ENCODE data around the gene PRR13. TPM values are rescaled to one million over a fixed set of nuclear protein-coding genes. Genes with fewer than 3 reads are reported as not detected.
"Not testable (repeated sequence)": the region's sequence is repeated elsewhere in the genome, so short reads cannot be mapped to it uniquely, and the experiment has no call there.

PRR13 gene
- total and polyA plus RNA-seq, 2 donors from 2014 or later, result 226 to 889 TPM

- no peak overlapping the region for H3K4me3 ChIP-seq (ENCODE audit: low read length in 3 of 3)
- H3K36me3 ChIP-seq (ENCODE audit: control insufficient read depth in 2 of 3, insufficient read depth in 3 of 3, low read length in 3 of 3), result no peaks in the 10 kb centered on the region
- H3K27ac ChIP-seq (ENCODE audit: low read depth in 2 of 2, low read length in 2 of 2), result no peak overlapping the region
- H3K27me3 ChIP-seq (ENCODE audit: control insufficient read depth, insufficient read depth, low read length), result no peaks in the 10 kb centered on the region
- H3K9ac ChIP-seq (ENCODE audit: low read length in 3 of 3), result no peak overlapping the region
- no peak for FAIRE-seq
- H3K9me3 ChIP-seq (ENCODE audit: control insufficient read depth in 2 of 3, insufficient read depth in 1 of 3, low read length in 3 of 3), result no peaks in the 10 kb centered on the region
- intact Hi-C loops (cut with DNase I), result no loop called here
- no peaks in the 10 kb centered on the region for H3K4me1 ChIP-seq (ENCODE audit: control insufficient read depth in 2 of 3, insufficient read depth in 2 of 3, low read depth in 1 of 3, low read length in 3 of 3)
- no peak for TF ChIP-seq CTCF (IDR thresholded peaks at IDR 0.05; ENCODE audit: borderline replicate concordance, extremely low read depth, insufficient read depth)
- DNase-seq, result peak in 1 of 5 donors; percentile 33
These were observed 11.4 kb upstream of the PRR13 start for GRCh38 chr12:53430116-53430515.

GRCh38 chr12:53431187-53431586 is 10.3 kb upstream of the PRR13 start:
- intact Hi-C loops (cut with DNase I), result no loop called here
- FAIRE-seq, result no peak
- H3K36me3 ChIP-seq (ENCODE audit: control insufficient read depth in 2 of 3, insufficient read depth in 3 of 3, low read length in 3 of 3), result no peaks in the 10 kb centered on the region
- H3K27me3 ChIP-seq (ENCODE audit: control insufficient read depth, insufficient read depth, low read length), result no peaks in the 10 kb centered on the region
- no peak for TF ChIP-seq CTCF (IDR thresholded peaks at IDR 0.05; ENCODE audit: borderline replicate concordance, extremely low read depth, insufficient read depth)
- H3K4me3 ChIP-seq (ENCODE audit: low read length in 3 of 3), result no peak overlapping the region
- no peaks in the 10 kb centered on the region for H3K9me3 ChIP-seq (ENCODE audit: control insufficient read depth in 2 of 3, insufficient read depth in 1 of 3, low read length in 3 of 3)
- no peak overlapping the region for H3K27ac ChIP-seq (ENCODE audit: low read depth in 2 of 2, low read length in 2 of 2)
- DNase-seq, result peak in 1 of 5 donors; percentile 48
- no peaks in the 10 kb centered on the region for H3K4me1 ChIP-seq (ENCODE audit: control insufficient read depth in 2 of 3, insufficient read depth in 2 of 3, low read depth in 1 of 3, low read length in 3 of 3)
- H3K9ac ChIP-seq (ENCODE audit: low read length in 3 of 3), result no peak overlapping the region

- DNase-seq, result peak in 1 of 5 donors; percentile 8
- H3K36me3 ChIP-seq (ENCODE audit: control insufficient read depth in 2 of 3, insufficient read depth in 3 of 3, low read length in 3 of 3); H3K4me3 ChIP-seq (ENCODE audit: low read length in 3 of 3); H3K9ac ChIP-seq (ENCODE audit: low read length in 3 of 3); H3K4me1 ChIP-seq (ENCODE audit: control insufficient read depth in 2 of 3, insufficient read depth in 2 of 3, low read depth in 1 of 3, low read length in 3 of 3); intact Hi-C loops (cut with DNase I); H3K27me3 ChIP-seq (ENCODE audit: control insufficient read depth, insufficient read depth, low read length); H3K9me3 ChIP-seq (ENCODE audit: control insufficient read depth in 2 of 3, insufficient read depth in 1 of 3, low read length in 3 of 3); FAIRE-seq; H3K27ac ChIP-seq (ENCODE audit: low read depth in 2 of 2, low read length in 2 of 2): not testable (repeated sequence)
These were observed 6.2 kb upstream of the PRR13 start for GRCh38 chr12:53435326-53435725.

- FAIRE-seq; intact Hi-C loops (cut with DNase I); DNase-seq; H3K27ac ChIP-seq (ENCODE audit: low read depth in 2 of 2, low read length in 2 of 2); H3K36me3 ChIP-seq (ENCODE audit: control insufficient read depth in 2 of 3, insufficient read depth in 3 of 3, low read length in 3 of 3); H3K4me1 ChIP-seq (ENCODE audit: control insufficient read depth in 2 of 3, insufficient read depth in 2 of 3, low read depth in 1 of 3, low read length in 3 of 3); H3K4me3 ChIP-seq (ENCODE audit: low read length in 3 of 3); H3K27me3 ChIP-seq (ENCODE audit: control insufficient read depth, insufficient read depth, low read length); H3K9ac ChIP-seq (ENCODE audit: low read length in 3 of 3); H3K9me3 ChIP-seq (ENCODE audit: control insufficient read depth in 2 of 3, insufficient read depth in 1 of 3, low read length in 3 of 3): not testable (repeated sequence)
These were observed 2.0 kb upstream of the PRR13 start for GRCh38 chr12:53439582-53439981.

Data from kidney (tissue), 14 donors.